Hindlimb muscle (tissue), 1 donor: ENCODE results near the gene GAS2L3. TPM values are rescaled to one million over a fixed set of nuclear protein-coding genes. Genes with fewer than 3 reads are reported as not detected.
"Not testable (repeated sequence)": the region's sequence is repeated elsewhere in the genome, so short reads cannot be mapped to it uniquely, and the experiment has no call there.

Source experiments
- DNase-seq: peaks from one replicate; pipeline ENCODE4 v3.0.0-alpha.2; 2013
- polyA plus RNA-seq: library from polyadenylated mRNA; unstranded; fragments of 120-200 nt; gene quantifications from one replicate; pipeline ENCODE4 v1.2.1, GENCODE V29; 2013; ENCODE audit not compliant: insufficient read length

The GAS2L3 gene
- polyA plus RNA-seq, 1 donor, result 16.6 TPM

DNA sequence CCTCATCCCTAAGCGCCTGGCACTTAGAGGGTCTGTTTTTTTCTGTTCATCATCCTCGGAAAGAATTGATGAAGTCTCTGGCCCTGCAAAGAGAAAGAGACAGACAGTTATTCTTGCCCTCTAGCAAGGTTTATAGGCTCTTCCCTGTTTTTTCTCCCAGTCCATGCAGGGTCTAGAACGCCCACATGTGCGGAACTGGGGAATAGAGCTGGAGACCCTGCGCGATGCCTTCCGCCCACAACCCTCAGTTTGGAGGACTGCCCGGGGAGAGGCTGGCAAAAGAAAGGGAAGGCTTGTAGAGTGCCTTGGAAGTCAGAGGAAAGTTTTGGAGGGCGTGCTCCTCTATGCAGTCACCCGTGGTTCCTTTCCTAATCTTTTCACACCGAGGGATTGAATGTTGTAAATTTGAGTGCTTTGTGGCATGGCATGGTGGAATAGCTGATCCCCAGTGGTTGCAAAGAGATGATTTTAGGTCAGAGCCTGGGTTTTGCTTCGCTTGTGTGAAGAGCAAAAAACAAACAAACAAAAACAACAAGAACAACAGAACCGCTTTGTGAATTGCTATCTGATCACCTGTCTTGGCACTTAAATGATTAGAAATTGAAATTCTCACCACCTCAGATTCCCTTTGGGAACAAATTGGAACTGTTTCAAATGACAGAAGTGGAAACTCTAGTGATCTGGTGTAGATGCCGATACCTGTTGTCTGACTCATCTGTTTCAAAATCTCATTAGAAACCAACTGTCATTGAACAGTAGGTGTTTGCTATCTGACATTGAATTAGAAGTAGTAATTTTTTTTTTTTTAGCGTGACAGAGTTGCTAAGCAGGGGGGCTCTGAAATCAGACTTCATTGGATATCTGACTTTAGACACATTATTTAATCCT, 947 bp downstream of the GAS2L3 start:
- DNase-seq, result no peak

GRCh38 chr12:100576331-100577036, 3.0 kb downstream of the GAS2L3 start:
- DNase-seq, result no peak

- no peak for DNase-seq
These were observed 5.4 kb downstream of the GAS2L3 start for GRCh38 chr12:100578923-100579322.

GRCh38 chr12:100579844-100580243, 6.4 kb downstream of the GAS2L3 start:
- no peak for DNase-seq

DNA sequence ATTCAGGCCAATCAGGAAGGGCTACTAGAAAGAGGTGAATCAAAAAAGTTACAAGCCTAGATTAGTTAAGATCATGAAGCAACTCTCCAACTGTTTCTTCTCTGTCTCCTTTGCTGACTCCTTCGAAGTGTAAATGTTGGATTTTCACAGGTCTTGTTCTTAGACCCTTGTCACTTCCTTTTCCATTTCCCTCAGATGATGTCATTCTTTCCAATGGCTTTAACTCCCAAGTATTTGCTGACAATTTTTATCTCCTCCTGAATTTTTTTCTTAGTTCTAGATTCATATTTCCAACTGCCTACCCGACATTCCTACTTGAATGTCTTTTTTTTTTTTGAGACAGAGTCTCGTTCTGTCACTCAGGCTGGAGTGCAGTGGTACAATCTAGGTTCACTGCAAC, 10.8 kb downstream of the GAS2L3 start:
- no peak for DNase-seq

DNA sequence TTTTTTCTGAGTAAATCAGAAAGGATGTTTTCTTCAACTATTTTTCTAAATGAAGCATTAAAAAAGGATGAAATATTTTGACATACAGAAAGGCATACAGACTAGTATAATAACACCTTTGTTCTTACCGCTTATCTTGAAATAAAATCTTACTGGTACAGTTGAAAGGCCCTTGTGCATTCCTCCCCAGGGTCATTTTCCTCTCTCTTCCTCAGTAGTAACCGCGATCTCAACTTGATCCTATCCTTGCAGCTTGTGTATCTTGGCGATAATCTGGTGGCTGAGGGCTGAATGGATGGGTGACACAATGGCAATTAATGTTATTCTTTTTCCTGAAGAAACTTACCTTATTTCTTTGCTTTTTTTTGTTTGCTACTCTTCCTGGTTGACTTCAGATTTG, 18.5 kb downstream of the GAS2L3 start:
- DNase-seq, result no peak

GRCh38 chr12:100593490-100593889, 20.0 kb downstream of the GAS2L3 start:
- DNase-seq, result peak; percentile 14

GRCh38 chr12:100601626-100602025, 28.1 kb downstream of the GAS2L3 start:
- no peak for DNase-seq

GRCh38 chr12:100602997-100603396, 29.5 kb downstream of the GAS2L3 start:
- DNase-seq, result not testable (repeated sequence)

- no peak for DNase-seq
These were observed 35.3 kb downstream of the GAS2L3 start for GRCh38 chr12:100608776-100609175.

- no peak for DNase-seq
These were observed 37.4 kb downstream of the GAS2L3 start for GRCh38 chr12:100610666-100611430.

DNA sequence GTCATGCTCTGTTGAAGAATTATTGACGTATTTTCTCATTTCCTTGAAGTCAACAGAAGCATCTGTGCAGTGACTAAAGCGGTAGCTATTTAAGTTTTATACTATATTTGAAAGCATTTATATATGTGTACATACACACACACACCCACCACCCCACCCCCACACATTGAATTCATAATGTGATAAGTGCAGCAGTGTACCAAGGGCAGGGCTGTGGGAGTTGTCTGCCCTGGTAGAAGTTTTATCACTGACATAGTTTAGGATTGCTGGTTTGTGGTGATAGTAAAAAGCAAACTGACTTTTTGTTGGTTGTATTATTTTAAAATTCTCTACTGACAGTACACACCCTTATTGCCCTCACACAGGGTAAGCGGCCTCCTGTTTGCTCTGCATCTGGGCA, 39.1 kb downstream of the GAS2L3 start:
- no peak for DNase-seq

- no peak for DNase-seq
These were observed 51.1 kb downstream of the GAS2L3 start for GRCh38 chr12:100624571-100624970.

DNA sequence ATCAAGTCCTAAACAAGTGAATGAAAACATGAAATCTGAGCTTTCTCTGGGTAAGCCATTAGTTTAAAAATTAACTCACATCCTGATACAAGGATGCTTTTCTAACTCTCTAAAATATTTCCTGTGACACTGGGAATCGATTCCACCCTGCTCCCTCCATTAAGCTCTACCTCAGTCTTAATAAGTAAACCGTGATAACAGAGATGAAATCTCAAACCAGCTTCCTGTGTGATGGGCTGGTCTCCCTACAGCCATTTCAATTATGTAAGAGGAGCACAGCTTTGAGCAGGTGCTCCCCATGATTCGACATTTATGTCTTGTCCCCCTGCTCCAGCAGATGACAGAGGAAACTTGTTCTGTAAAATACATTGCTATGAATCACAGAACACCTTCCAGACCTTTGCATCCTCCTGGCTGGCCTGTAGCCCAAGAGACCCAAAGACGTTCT, 59.0 kb downstream of the GAS2L3 start:
- DNase-seq, result no peak

- DNase-seq, result not testable (repeated sequence)
These were observed 59.8 kb downstream of the GAS2L3 start for GRCh38 chr12:100633082-100633785.

GRCh38 chr12:100643246-100643645, 69.8 kb downstream of the GAS2L3 start:
- no peak for DNase-seq

DNA sequence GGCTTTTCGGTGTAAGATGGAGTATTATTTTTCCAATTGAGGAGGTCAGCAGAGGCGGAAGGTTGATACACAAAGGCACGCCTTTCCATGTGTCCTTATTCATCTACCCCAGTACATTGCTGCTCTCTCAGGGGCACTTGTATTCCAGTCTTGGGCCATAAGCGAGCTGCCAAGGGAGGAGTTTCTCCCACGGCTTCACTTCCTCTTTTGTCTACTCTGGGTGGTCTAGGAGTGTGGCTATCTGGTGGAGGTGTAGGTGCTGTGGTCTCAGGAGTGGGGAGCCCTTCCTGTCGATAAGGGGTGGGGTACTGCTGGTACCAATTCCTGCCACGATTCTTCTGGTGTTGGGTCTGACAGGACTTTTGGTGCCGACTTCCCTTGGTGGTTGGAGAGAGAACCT, 73.4 kb downstream of the GAS2L3 start:
- no peak for DNase-seq

DNA sequence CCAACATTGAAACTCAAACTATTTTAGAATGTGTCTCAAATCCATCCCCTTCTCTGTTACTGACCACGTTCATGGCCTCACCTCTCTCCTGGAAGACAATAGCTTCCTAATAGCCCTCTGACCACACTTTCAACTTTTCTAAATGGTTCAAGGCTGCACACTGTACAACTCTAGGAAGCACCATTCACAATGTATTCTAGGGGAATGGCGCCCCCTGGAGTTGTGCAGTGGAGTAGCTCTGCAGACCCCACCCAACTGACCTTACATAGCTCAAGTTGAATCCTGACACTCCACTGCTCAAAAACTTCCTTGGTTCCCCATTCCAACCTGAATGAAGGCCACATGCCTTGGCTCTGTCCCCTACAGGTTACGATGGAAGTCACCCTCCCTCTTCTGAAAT, 77.6 kb downstream of the GAS2L3 start:
- DNase-seq, result no peak

GRCh38 chr12:100651694-100652093, 78.2 kb downstream of the GAS2L3 start:
- no peak for DNase-seq

DNA sequence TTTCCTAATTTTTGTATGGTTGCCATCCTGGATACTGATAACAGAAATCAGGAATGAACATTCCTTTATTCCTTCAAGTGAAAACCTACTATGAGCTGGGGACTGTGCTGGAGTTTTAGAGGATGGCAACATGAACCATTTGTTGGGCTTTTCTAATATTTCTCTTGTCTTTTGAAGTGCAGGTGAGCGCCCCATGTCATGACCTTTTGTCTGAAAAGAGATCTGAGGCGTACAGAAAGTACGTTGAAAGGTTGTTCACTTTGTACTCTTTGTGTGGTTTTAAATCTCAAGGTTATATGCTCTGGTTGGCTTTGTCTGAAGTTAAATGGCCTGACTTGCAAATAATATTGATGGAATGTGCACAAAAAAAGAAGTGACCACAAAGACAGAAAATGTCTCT, 79.0 kb downstream of the GAS2L3 start:
- DNase-seq, result no peak

- no peak for DNase-seq
These were observed 82.7 kb downstream of the GAS2L3 start for GRCh38 chr12:100656141-100656540.

DNA sequence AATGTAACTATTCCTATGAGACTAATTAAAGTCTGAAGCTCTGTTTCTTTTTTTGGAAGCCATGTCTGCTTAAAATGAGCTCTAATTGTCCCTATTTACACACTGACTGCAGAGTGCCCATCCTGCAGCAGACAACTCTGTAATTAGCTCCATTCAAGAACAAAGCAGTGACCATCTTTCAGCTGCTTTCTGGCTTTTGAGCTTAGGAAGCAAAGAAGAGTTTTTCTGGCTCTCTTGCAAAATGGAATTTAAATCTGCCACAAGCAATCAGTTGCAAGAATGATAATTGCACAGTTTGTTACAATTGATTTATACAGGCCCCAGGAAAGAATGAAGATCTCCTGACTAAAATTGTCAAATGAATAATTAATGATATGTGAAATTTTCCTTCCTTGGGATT, 83.4 kb downstream of the GAS2L3 start:
- DNase-seq, result no peak
